RPMI7951 (cell line): ENCODE results near the gene OR6B3. TPM values are rescaled to one million over a fixed set of nuclear protein-coding genes. Genes with fewer than 3 reads are reported as not detected.
"Not testable (repeated sequence)": the region's sequence is repeated elsewhere in the genome, so short reads cannot be mapped to it uniquely, and the experiment has no call there.

Source experiments
- DNase-seq: peaks from one replicate; pipeline ENCODE4 v3.0.0-alpha.2; 2012; ENCODE audit warnings: low read depth
- total RNA-seq: library from RNA; depleted of rRNA; stranded (reverse); fragments of >200 nt; shearing (Covaris generic); gene quantifications from 2 replicates; pipeline ENCODE4 v1.2.3, GENCODE V29; 2014

Gene OR6B3
- total RNA-seq, 1 experiment from 2014 or later: not detected

DNA sequence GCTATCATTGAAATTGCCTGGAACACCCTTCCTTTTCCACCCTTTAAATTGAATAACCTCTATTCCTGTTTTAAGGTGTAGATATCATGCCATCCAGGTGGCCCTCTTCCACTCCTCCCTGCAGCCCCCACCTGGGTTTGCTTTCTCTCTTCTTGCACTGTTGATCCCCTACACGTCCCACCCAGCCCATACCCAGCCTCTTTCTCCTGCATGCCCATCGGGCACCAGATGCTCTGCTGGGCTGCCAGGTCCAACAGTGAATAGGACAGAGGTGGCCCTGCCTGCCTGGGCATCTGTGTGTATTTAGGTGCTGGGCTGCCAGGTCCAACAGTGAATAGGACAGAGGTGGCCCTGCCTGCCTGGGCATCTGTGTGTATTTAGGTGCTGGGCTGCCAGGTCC lies 9.2 kb downstream of the OR6B3 start:
- not testable (repeated sequence) for DNase-seq

DNA sequence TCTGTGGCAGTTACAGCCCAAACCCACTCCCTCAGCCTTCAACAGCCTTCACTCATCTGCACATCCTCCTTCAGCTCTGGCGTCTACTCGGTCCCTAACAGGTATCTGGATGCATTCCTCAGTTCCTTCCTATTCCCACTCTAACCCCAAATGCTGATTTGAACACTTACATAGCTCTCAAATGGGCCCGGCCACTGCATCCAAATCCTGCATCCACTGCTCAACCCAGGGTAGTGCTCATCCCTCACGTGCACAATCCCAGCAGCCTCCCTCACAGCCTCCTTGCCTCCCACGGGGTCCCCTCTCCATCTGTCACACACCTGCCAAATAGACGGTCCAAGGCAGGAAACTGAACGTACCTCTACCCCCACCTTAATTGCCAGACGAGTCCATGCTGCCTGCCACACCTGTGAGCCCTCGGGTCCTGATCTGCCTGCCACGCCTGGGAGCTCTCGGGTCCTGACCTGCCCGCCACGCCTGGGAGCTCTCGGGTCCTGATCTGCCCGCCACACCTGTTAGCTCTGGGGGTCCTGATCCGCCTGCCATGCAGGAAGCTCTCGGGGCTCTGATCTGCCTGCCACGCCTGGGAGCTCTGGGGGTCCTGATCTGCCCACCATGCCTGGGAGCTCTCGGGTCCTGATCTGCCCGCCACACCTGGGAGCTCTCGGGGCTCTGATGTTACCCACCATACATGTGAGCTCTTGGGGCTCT lies 9.9 kb downstream of the OR6B3 start:
- DNase-seq: no peak

DNA sequence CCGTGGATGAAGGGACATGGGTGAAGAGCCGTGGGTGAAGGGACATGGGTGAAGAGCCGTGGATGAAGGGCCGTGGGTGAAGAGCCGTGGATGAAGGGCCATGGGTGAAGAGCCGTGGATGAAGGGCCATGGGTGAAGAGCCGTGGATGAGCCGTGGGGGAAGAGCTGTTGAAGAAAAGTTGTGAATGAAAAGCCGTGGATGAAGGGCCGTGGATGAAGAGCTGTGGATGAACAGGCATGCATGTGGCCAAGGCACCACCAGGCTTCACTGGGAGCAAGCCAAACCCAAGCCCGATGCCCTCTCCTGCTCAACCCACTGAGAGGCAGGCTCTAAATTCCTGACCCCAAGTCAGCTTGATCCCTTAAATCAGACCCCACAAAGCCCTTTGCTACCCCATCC lies 10.6 kb downstream of the OR6B3 start:
- DNase-seq: no peak

DNA sequence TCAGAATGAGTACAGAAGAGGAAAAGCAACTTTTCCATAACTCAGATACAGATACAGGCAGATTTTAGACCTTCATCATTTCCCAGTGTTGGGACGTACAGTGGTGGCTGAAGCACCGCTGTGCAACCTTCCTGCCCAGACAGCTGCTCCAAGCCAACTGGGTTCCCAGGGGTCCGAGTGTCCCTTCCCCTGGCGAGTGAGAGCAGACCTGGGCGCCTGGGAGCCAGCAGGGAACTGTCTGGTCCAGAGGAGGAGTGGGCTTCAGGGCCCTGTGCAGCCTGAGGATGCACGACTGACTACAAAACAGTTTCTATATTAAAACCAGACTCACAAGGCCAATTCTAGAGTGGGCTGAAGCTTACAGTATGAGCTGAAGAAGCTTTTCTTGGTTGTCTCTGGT lies 12.0 kb downstream of the OR6B3 start:
- no peak for DNase-seq

DNA sequence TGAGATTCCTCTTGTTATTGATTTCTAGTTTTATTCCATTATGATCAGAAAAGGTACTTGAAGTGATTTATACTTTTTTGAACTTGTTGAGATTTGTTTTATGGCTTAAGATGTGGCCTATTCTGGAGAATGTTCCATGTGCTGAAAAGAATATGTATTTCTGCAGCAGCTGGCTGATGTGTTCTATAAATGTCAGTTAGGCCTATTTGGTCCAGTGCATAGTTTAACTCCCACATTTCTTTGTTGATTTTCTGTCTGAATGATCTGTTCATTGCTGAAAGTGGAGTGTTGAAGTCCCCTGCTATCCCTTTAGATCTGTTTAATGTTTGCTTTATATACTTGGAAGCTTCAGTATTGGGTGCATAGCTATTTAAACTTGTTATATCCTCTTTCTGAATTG lies 16.0 kb downstream of the OR6B3 start:
- DNase-seq: no peak

DNA sequence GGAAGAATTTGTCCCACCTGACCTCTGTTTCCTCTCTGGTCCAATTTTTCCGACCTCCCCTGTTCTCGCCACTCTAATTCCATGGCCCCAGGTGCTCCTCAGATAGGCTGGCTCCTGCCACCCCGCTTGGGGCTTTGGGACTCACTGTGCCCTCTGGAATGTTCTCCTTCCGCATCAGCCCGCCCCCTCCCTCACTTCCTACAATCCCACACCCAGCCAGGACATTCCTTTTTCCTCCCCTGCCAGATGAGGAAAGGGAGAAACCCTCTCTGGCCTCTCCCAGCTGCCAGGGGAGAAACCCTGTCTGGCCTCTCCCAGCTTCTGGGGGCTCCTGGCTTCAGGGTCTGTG lies 20.0 kb downstream of the OR6B3 start:
- DNase-seq: no peak

DNA sequence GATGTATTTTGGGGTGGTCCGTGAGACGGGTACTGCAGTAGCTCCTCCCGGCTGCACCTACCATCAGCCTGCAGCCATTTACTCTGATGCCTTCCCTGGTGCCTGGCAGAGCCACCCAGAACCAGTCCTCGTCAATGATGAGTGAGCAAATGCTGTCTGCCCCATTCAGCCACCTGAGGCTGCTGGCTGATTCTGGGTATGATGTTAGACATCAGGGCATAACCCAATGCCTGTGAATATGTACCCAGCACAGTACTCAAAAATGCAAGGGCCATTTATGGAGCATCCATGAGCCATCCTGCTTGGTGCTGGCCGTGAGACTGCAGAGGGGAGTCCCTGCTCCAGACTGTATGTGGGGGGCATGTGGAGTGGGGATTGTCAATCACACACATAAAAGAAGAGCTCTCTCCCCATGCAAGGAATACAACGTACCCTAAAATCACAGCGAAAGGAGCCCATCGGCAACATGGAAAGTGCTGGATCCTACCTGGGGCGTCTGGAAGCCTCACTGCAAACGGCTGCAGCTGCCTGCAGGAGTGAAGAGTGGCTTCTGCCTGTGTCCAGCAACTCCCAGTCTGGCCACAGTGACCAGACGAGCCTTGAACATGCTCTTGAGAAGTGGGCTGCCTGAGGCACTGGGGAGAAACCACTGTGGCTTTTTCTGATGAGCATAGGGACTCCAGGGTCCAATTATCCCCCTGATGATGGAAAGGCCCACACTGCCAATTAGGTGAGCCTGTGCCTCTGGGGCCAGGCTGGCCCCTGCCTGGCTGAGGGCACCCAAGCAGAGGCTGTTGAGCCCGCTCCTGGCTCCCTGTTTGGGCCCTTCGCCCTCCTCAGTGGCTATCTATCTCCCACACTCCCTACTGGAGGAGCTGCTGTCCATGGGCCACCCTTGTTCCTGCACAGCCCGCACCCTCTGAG lies 20.7 kb downstream of the OR6B3 start:
- DNase-seq: no peak

DNA sequence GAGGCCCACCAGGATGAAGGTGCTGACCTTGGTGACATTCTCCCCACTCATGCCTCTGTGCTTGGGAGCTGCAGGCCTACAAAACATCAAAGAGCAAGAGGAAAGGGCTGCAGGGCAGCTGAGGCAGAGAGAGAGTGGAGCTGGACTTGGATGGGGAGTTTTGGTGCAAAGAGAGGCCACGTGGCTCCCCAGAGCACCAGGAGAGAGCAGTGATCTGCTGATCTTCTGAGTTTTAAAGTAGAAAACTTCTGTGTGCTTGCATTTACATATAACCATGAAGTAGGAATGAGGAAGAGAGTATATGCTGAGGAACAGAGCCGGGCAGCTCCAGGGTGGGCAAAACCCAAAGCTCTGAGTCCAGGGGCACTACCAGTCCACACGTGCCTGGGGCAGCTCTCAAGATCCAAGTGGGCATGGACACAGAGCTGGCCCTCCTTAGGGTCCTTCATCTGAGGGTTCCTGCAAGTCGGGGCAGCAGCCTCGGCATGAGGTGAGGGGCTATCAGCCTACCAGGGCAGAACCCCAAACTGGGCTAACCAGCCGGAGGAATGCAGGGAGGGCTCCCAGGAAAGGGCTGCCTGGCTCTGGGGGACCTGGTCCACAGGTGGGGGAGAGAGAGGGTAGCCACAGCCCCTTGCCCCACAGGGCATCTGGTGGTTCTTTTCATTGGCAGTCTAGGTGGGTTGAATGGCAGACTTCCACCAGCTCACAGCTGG lies 22.8 kb downstream of the OR6B3 start, which contains the start of gene OR6B2:
Gene OR6B2, minus strand, starts transcription at position 51 of the 716 bp plus-strand sequence. Its CDS starts 0 bp downstream, at position 51.
- no peak for DNase-seq

DNA sequence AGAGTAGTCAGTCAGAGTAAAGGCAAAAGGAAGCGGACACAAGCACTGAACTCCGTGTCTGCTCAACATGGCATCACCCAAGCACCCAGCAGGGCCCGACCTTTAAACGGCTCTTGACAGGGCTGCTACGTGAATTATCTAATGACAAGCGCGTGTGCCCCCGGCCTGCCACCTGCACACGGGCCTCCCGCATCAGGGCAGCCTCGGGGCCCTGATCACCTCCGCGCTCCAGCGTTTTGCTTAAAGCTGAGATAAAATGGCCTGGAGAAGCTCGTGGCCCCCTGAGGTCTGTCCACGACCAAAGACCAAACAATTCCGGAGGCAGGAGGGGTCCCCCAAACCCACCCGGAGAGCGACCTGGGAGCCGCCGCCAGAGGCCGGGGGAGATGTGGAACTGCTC lies 28.6 kb downstream of the OR6B3 start:
- DNase-seq: peak; percentile 5

DNA sequence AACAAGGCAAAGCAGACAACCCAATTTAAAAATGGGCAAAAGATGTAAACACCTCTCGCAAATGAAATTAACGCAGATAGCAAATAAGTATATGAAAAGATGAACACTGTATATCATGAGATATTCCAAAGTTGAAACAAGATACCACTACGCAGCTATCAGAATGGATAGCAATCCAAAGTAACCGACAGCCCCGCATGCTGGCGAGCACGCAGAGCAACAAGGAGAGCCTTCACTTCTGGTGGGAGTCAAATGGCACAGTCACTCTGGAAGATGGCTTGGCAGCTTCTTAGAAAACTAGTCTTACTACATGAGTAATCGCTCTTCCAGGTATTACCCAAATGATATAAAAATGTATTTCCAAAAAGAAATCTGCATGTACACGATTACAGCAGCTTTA lies 29.5 kb downstream of the OR6B3 start:
- no peak for DNase-seq

DNA sequence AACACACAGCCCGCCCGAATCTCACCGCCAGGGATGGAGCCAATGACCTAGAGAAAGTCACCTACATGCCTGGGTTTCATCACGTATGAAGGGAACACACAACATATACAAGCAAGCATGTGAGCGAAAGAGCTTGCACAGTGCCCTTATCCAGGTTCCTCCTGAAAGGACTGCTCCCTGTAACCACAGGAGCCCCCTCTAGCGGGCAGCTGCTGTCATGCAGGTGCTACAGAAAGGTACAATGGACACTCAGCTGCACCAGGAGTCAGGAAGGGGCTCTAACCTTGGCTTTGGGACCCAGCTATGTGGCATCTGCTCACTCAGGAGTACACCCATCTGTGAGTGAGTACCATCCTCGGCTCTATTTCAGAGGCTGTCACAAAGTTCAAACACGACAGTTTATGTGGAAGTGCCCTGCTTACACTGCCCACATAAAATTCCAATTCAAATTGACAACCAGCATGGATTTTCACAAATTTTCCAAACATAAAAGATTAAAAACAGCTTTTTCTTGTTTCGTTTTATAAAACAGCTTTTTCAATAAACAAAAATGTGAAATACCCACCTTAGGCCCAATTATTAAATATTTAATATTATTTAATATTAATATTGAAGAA lies 31.7 kb downstream of the OR6B3 start:
- DNase-seq: peak; percentile 44

DNA sequence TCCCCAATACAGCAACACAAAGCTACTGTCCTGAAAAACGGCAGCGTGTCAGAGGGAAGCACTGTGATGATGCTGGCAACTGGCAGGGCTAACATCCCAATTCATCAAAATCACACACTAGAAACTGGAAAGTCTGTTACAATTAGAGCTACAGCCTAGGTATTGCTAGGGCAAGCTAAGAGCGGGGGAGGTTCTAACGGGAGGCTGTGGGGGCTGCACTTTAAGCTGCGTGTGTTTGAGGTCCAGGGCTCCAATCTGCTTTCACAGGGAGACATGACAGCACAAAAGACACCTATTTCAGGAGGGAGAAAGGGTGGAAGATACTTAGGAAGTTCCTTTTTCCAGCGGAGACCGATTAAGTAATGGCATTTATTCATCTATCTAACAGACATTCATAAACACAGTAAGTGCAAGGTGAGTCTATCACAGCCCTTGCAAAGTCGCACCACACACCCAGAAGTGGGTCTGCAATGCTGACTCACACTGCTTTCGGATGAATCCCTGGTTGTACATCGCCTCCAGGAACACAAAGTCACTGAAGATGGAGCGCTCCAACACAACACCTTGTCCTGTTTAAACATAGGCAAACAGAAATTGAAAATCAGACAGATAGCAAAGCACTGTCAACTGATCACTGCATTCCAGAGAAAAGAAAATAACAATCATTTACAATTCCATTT lies 35.1 kb downstream of the OR6B3 start:
- no peak for DNase-seq

DNA sequence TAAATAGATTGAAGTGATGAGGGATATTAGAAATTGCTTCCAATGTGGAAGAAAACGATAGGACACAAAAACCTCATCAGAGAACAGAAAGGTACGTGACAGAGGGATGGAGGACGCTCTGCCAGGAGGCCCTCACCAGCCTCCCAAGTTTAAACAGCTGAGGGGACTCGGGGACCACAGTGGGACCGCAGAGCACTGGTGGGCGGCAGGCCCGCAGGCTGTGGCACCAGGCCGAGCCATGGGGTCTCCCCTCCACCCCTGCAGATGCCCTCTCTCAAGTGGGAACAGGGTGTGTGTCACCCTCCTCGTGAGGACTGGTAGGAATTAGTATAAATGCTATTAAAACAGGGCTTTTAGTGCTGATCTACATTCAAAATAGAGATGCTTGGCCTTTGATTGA lies 39.0 kb downstream of the OR6B3 start:
- no peak for DNase-seq

DNA sequence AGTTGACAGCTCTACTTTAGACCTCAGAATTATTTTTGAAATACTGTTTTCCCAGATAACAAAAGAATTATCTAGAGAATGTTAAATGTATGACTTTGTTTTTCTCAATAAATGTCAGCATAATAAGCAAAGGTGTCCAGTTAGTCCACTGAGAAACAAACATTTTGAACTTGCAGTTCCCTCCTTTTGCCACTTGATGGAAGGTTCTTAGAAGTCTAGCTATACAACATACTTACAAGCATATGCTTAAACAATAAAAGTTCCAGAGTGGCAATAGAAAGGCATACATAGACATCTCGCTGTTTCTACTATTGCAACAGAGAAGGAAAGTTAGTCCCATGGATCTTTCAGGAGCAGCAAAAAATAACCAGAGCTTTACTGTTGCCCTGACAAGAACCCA lies 40.0 kb downstream of the OR6B3 start:
- peak; percentile 18 for DNase-seq

DNA sequence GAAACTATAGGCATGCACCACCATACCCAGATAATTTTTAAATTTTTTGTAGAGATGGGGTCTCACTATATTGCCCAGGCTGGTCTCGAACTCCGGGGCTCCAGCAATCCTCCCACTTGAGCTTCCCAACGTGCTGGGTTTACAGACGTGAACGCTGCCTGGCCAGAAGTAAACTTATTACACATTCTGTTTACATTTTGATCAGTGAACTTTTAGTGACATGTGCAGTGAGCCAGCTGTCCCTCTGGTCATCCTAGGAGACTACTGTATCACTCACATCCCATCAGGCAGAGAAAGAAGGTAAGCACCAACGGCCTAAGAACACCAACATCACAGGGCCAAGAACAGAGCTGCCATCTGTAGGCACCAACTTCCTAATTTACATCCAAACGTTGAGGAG lies 50.3 kb downstream of the OR6B3 start:
- no peak for DNase-seq

DNA sequence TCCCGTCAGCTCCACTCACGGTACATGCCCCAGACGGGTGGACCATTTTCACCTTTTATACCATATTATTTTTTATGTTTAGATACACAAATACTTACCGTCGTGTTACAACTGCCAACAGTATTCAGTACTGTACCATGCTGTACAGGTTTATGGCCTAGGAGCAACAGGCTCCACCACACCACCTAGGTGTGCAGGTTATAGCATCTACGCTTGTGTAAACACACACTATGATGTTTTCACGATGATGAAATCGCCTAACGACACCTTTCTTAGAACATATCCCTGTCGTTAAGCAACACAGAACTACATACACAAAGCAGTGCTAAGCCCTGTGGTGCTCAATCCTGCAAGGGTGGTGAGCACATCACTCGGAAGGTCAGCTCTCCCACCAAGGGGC lies 52.6 kb downstream of the OR6B3 start:
- no peak for DNase-seq

DNA sequence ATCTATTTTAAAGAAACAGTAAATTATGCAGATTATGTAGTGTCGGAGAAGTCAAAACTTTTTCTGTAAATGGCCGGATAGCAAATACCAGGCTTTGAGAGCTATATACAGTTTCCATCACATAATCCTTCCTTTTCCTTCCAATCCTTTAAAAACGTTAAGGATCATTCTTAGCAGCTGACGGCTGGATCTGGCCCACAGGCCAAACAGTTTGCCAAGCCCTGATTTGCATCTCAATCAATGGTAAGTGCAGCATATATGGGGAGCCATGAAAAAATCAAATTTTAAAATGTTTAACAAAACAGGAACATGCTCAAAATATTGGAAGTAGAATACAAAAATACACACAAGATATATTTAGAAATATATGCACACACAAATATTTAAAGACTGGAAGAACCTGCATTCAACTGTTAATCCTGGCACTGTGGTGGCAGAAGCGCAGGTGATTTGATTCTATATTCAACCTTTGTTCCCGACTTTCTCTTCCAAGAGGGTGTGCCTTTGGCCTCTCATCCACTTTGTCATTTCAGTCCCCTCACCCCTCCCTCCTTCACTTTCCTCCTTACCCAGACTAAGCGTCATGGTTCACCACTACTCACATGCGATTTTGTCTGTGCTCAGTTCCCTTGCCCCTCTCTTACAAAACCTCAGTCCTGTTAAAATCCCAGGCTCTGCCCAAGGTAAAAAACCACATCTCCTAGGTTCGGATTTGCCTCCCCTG lies 55.5 kb downstream of the OR6B3 start:
- no peak for DNase-seq
